GM18951 (cell line): ENCODE data around the gene DDX5.

ENCODE experiments used
- POLR2A ChIP-seq: IDR thresholded peaks from 4 replicates; pipeline ENCODE4 v1.6.1; 2011; ENCODE audit warnings: mild to moderate bottlenecking; ENCODE audit not compliant: insufficient read length, insufficient read depth; ENCODE audit errors: extremely low read depth
- in situ Hi-C: fragments of 300-500 bp; cut with MboI; formaldehyde crosslinking; loops from one replicate; pipeline ENCODE4 v1.12.0; 2022; ENCODE audit warnings: low sequenced_read_pairs, mixed read lengths, inconsistent platforms; ENCODE audit not compliant: unreplicated experiment

Gene DDX5

GRCh38 chr17:64504769-64505339 lies 1.2 kb downstream of the DDX5 start:
- in situ Hi-C loops: no loop called here
- TF ChIP-seq POLR2A: no peak

- TF ChIP-seq POLR2A: no peak
- in situ Hi-C loops: no loop called here
Measured at GRCh38 chr17:64503821-64504768, 2.0 kb downstream of the DDX5 start.

- in situ Hi-C loops: no loop called here
- no peak for TF ChIP-seq POLR2A
Measured at GRCh38 chr17:64503341-64503740, 2.7 kb downstream of the DDX5 start.

- TF ChIP-seq POLR2A: no peak
- in situ Hi-C loops: no loop called here
Measured at GRCh38 chr17:64502809-64503208, 3.3 kb downstream of the DDX5 start.

GRCh38 chr17:64502021-64502420 lies 4.1 kb downstream of the DDX5 start:
- TF ChIP-seq POLR2A: no peak
- in situ Hi-C loops: no loop called here

GRCh38 chr17:64500862-64501765 lies 5.0 kb downstream of the DDX5 start:
- in situ Hi-C loops: no loop called here
- no peak for TF ChIP-seq POLR2A

GRCh38 chr17:64500487-64500859 lies 5.6 kb downstream of the DDX5 start:
- in situ Hi-C loops: no loop called here
- no peak for TF ChIP-seq POLR2A

- no peak for TF ChIP-seq POLR2A
- in situ Hi-C loops: loop anchor here (10.0 kb wide), 1 partner anchor 75 kb away; no protein-coding TSS in a partner anchor
Measured at GRCh38 chr17:64499805-64500486, 6.1 kb downstream of the DDX5 start.

- TF ChIP-seq POLR2A: peak; percentile 20
- in situ Hi-C loops: loop anchor here (10.0 kb wide), 1 partner anchor 74 kb away; no protein-coding TSS in a partner anchor
Measured at GRCh38 chr17:64498308-64499203, 7.5 kb downstream of the DDX5 start.

- in situ Hi-C loops: loop anchor here (10.0 kb wide), 1 partner anchor 73 kb away; no protein-coding TSS in a partner anchor
- no peak for TF ChIP-seq POLR2A
Measured at GRCh38 chr17:64497565-64498035, 8.5 kb downstream of the DDX5 start.

GRCh38 chr17:64496786-64497564 lies 9.1 kb downstream of the DDX5 start, which contains the start of gene POLG2:
TSS of gene POLG2 (minus strand) at chr17:64497054. CDS start at chr17:64496968, 86 bp downstream.
- in situ Hi-C loops: loop anchor here (10.0 kb wide), 1 partner anchor 72 kb away; no protein-coding TSS in a partner anchor
- peak; percentile 93 for TF ChIP-seq POLR2A
